Thyroid gland (tissue), 4 donors: ENCODE data around the gene HIVEP2. TPM values are rescaled to one million over a fixed set of nuclear protein-coding genes. Genes with fewer than 3 reads are reported as not detected.

Source experiments
- DNase-seq, 2 donors: peaks; one replicate each; pipeline ENCODE4 v3.0.0-alpha.2; 2019
- H3K27ac ChIP-seq, 3 donors: fragments of 200-600 bp; sonication (generic); 1 replicate in 2 of 3; 2 replicates in 1 of 3; pipeline ENCODE4 v1.5.1; 2016 to 2019; ENCODE audit warnings: mild to moderate bottlenecking in 1 of 3, moderate library complexity in 1 of 3
- H3K27me3 ChIP-seq: fragments of 200-600 bp; sonication (generic); one replicate; pipeline ENCODE4 v1.5.1; 2019
- H3K36me3 ChIP-seq, 2 donors: fragments of 200-600 bp; sonication (generic); one replicate each; pipeline ENCODE4 v1.5.1; 2016 to 2019
- H3K4me1 ChIP-seq, 2 donors: fragments of 200-600 bp; sonication (generic); one replicate each; pipeline ENCODE4 v1.5.1; 2017 to 2019
- H3K4me3 ChIP-seq, 3 donors: fragments of 200-600 bp; sonication (generic); replicated peaks in 1 of 3; 1 replicate in 2 of 3; 2 replicates in 1 of 3; pipeline ENCODE4 v1.5.1; 2016; ENCODE audit warnings: mild to moderate bottlenecking in 1 of 3
- H3K9me3 ChIP-seq: fragments of 200-600 bp; sonication (generic); one replicate; pipeline ENCODE4 v1.5.1; 2017
- CTCF ChIP-seq, 6 experiments: fragments of 200-600 bp in 3 of 6; fragments of 450-650 bp in 3 of 6; sonication (generic) in 3 of 6; IDR thresholded peaks; one replicate each; pipeline ENCODE4 v1.5.1; 2016 to 2019; ENCODE audit warnings: antibody characterized with exemption in 6 of 6, mild to moderate bottlenecking in 2 of 6, inconsistent platforms in 1 of 6, moderate library complexity in 1 of 6
- POLR2A ChIP-seq, 2 donors: fragments of 450-650 bp; IDR thresholded peaks; one replicate each; pipeline ENCODE4 v1.6.1; 2017; ENCODE audit warnings: antibody characterized with exemption in 2 of 2, mild to moderate bottlenecking in 2 of 2, moderate library complexity in 1 of 2
- WGBS, 2 donors: methylation state at CpG; one replicate each; pipeline ENCODE4 v1.1.5; 2017; 5-methylcytosine and 5-hydroxymethylcytosine counted together
- intact Hi-C: fragments of 100-400 bp; cut with DNase I; formaldehyde crosslinking; loops from one replicate; pipeline ENCODE4 v1.15.1; 2023
- total RNA-seq, 4 donors: library from RNA; depleted of rRNA; stranded (reverse); fragments of >200 nt; gene quantifications; one replicate each; pipeline ENCODE4 v1.2.3, GENCODE V29; 2016

The HIVEP2 gene
- total RNA-seq, 4 donors from 2014 or later, result 23.3 to 41.8 (median 26.4) TPM

- no peak overlapping the region for H3K4me3 ChIP-seq
- DNase-seq, result no peak
- H3K4me1 ChIP-seq, result peaks cover 4 to 5% of the 10 kb centered on the region in 2 donors
- no peak overlapping the region for H3K27ac ChIP-seq
- H3K36me3 ChIP-seq, result no peaks in the 10 kb centered on the region
- WGBS, 2 donors, result 76 to 83% methylated on average over 3 of the region's 3 CpGs
- H3K27me3 ChIP-seq, result no peaks in the 10 kb centered on the region
- intact Hi-C loops, result no loop called here
- TF ChIP-seq POLR2A (IDR thresholded peaks at IDR 0.05) (no peak), CTCF (IDR thresholded peaks at IDR 0.05) (no peak)
- H3K9me3 ChIP-seq, result no peaks in the 10 kb centered on the region
Observed at GRCh38 chr6:142878407-142878806, 66.6 kb downstream of the HIVEP2 start.

GRCh38 chr6:142874676-142875075 is 70.3 kb downstream of the HIVEP2 start:
- no peak overlapping the region for H3K27ac ChIP-seq
- no peaks in the 10 kb centered on the region for H3K27me3 ChIP-seq
- no peak for DNase-seq
- H3K4me3 ChIP-seq, result no peak overlapping the region
- no peaks in the 10 kb centered on the region for H3K36me3 ChIP-seq
- H3K4me1 ChIP-seq, result peaks cover 4 to 5% of the 10 kb centered on the region in 2 donors
- TF ChIP-seq CTCF (IDR thresholded peaks at IDR 0.05) (no peak), POLR2A (IDR thresholded peaks at IDR 0.05) (no peak)
- WGBS, 2 donors, result 46 to 61% methylated on average over 1 of the region's 1 CpG
- H3K9me3 ChIP-seq, result no peaks in the 10 kb centered on the region
- intact Hi-C loops, result no loop called here

GRCh38 chr6:142872376-142872775 is 72.6 kb downstream of the HIVEP2 start:
- H3K27ac ChIP-seq, result no peak overlapping the region
- intact Hi-C loops, result no loop called here
- DNase-seq, result no peak
- TF ChIP-seq POLR2A (IDR thresholded peaks at IDR 0.05), result no peak
- no peak for TF ChIP-seq CTCF (IDR thresholded peaks at IDR 0.05)
- H3K27me3 ChIP-seq, result no peaks in the 10 kb centered on the region
- H3K36me3 ChIP-seq, result no peaks in the 10 kb centered on the region
- peaks cover 11 to 12% of the 10 kb centered on the region in 2 donors for H3K4me1 ChIP-seq
- no peak overlapping the region for H3K4me3 ChIP-seq
- WGBS, 2 donors, result 77 to 81% methylated on average over 3 of the region's 3 CpGs
- H3K9me3 ChIP-seq, result no peaks in the 10 kb centered on the region

- WGBS, 2 donors, result 60 to 68% methylated on average over 4 of the region's 4 CpGs
- peaks cover 11 to 12% of the 10 kb centered on the region in 2 donors for H3K4me1 ChIP-seq
- no peaks in the 10 kb centered on the region for H3K27me3 ChIP-seq
- no peak for DNase-seq
- H3K27ac ChIP-seq, result no peak overlapping the region
- intact Hi-C loops, result no loop called here
- TF ChIP-seq POLR2A (IDR thresholded peaks at IDR 0.05), result no peak
- TF ChIP-seq CTCF (IDR thresholded peaks at IDR 0.05), result no peak
- H3K9me3 ChIP-seq, result no peaks in the 10 kb centered on the region
- H3K4me3 ChIP-seq, result no peak overlapping the region
- no peaks in the 10 kb centered on the region for H3K36me3 ChIP-seq
Observed at GRCh38 chr6:142871910-142872331, 73.1 kb downstream of the HIVEP2 start.

GRCh38 chr6:142870787-142871415 is 74.1 kb downstream of the HIVEP2 start:
- H3K4me3 ChIP-seq, result no peak overlapping the region
- H3K27ac ChIP-seq, result no peak overlapping the region
- H3K9me3 ChIP-seq, result no peaks in the 10 kb centered on the region
- DNase-seq, result no peak
- peaks cover 11 to 12% of the 10 kb centered on the region in 2 donors for H3K4me1 ChIP-seq
- no peak for TF ChIP-seq CTCF (IDR thresholded peaks at IDR 0.05)
- TF ChIP-seq POLR2A (IDR thresholded peaks at IDR 0.05), result no peak
- no peaks in the 10 kb centered on the region for H3K36me3 ChIP-seq
- intact Hi-C loops, result no loop called here
- 87 to 99% methylated on average over 4 of the region's 4 CpGs for WGBS, 2 donors
- H3K27me3 ChIP-seq, result no peaks in the 10 kb centered on the region
